IMR-90 (cell line): ENCODE measurements around the gene CCND1. TPM values are rescaled to one million over a fixed set of nuclear protein-coding genes. Genes with fewer than 3 reads are reported as not detected.

ENCODE experiments used
- ATAC-seq: fragments of 200-7000 bp; cut with Tn5 transposase; 2 replicates; pipeline ENCODE4 v1.9.1; 2020; ENCODE audit warnings: low read depth, mild to moderate bottlenecking, moderate library complexity
- BruUV-seq: library from RNA; stranded (reverse); fragments of 400-500 nt; replicated peaks from 2 replicates; lab custom pipeline; 2021; lab: Mats Ljungman, UMichigan
- CTCF ChIA-PET: fragments of 300-600 bp; formaldehyde crosslinking; extraction: SDS; loops from one replicate; lab custom pipeline; 2021; ENCODE audit warnings: antibody characterized with exemption; lab: Yijun Ruan, JAX
- POLR2A ChIA-PET: fragments of 300-600 bp; sonication (Branson Sonifier 250); formaldehyde crosslinking; loops from one replicate; lab custom pipeline; 2022; ENCODE audit warnings: antibody characterized with exemption; ENCODE audit not compliant: unreplicated experiment; lab: Charles Lee
- DNase-seq: peaks from one replicate; pipeline ENCODE4 v3.0.0; 2013
- H2AFZ ChIP-seq: replicated peaks from 2 replicates; pipeline ENCODE3; 2013; ENCODE audit warnings: low read length, mild to moderate bottlenecking; ENCODE audit not compliant: poor library complexity
- H2AK5ac ChIP-seq: 2 replicates; pipeline ENCODE4 v1.6.1; 2013; ENCODE audit warnings: low read depth, low read length, inconsistent platforms
- H2AK9ac ChIP-seq: replicated peaks from 2 replicates; pipeline ENCODE3; 2013; ENCODE audit warnings: mild to moderate bottlenecking, low read depth, low read length, moderate library complexity; ENCODE audit not compliant: poor library complexity
- H2BK120ac ChIP-seq: 2 replicates; pipeline ENCODE4 v1.6.1; 2013; ENCODE audit warnings: low read depth, low read length, inconsistent platforms
- H2BK15ac ChIP-seq: 3 replicates; pipeline ENCODE4 v1.6.1; 2013; ENCODE audit warnings: low read depth, low read length, inconsistent platforms
- H2BK20ac ChIP-seq: 2 replicates; pipeline ENCODE4 v1.6.1; 2013; ENCODE audit warnings: low read depth, mild to moderate bottlenecking, inconsistent platforms, low read length, moderate library complexity
- H2BK5ac ChIP-seq: 2 replicates; pipeline ENCODE4 v1.6.1; 2013; ENCODE audit warnings: mild to moderate bottlenecking, low read depth, low read length, inconsistent platforms; ENCODE audit not compliant: poor library complexity, severe bottlenecking
- H3K14ac ChIP-seq: replicated peaks from 2 replicates; pipeline ENCODE4 v1.6.1; 2013; ENCODE audit warnings: low read depth, low read length, inconsistent platforms
- H3K18ac ChIP-seq: 2 replicates; pipeline ENCODE4 v1.6.1; 2013; ENCODE audit warnings: low read depth, low read length, control low read depth
- H3K23ac ChIP-seq: 2 replicates; pipeline ENCODE4 v1.6.1; 2013; ENCODE audit warnings: low read depth, low read length, inconsistent platforms
- H3K27ac ChIP-seq: 2 replicates; pipeline ENCODE4 v1.5.1; 2013; ENCODE audit warnings: mild to moderate bottlenecking, control low read depth, low read length; ENCODE audit not compliant: insufficient read depth
- H3K27me3 ChIP-seq: 2 replicates; pipeline ENCODE4 v1.6.1; 2013; ENCODE audit warnings: low read length; ENCODE audit not compliant: control insufficient read depth, insufficient read depth
- H3K36me3 ChIP-seq: 2 replicates; pipeline ENCODE4 v1.6.1; 2013; ENCODE audit warnings: low read length, mixed read lengths; ENCODE audit not compliant: control insufficient read depth, insufficient read depth
- H3K4ac ChIP-seq: 2 replicates; pipeline ENCODE4 v1.6.1; 2013; ENCODE audit warnings: low read depth, low read length, inconsistent platforms
- H3K4me1 ChIP-seq: 2 replicates; pipeline ENCODE4 v1.6.1; 2013; ENCODE audit warnings: low read length, mixed read lengths; ENCODE audit not compliant: control insufficient read depth, insufficient read depth
- H3K4me2 ChIP-seq: 2 replicates; pipeline ENCODE4 v1.6.1; 2013; ENCODE audit warnings: low read depth, mild to moderate bottlenecking, control low read depth, low read length, moderate library complexity
- H3K4me3 ChIP-seq: 2 replicates; pipeline ENCODE4 v1.5.1; 2013; ENCODE audit warnings: low read depth, mild to moderate bottlenecking, control low read depth, low read length, moderate library complexity; ENCODE audit not compliant: insufficient read depth
- H3K56ac ChIP-seq: 2 replicates; pipeline ENCODE4 v1.6.1; 2013; ENCODE audit warnings: low read length, inconsistent platforms; ENCODE audit not compliant: insufficient read depth; ENCODE audit errors: extremely low read depth
- H3K79me1 ChIP-seq, 2 experiments: 2 replicates each; pipeline ENCODE4 v1.6.1; 2013; ENCODE audit warnings: low read length in 2 of 2, inconsistent platforms in 1 of 2, low read depth in 1 of 2
- H3K9ac ChIP-seq: 2 replicates; pipeline ENCODE4 v1.6.1; 2013; ENCODE audit warnings: low read depth, low read length, control low read depth
- H3K9me1 ChIP-seq: 2 replicates; pipeline ENCODE4 v1.6.1; 2013; ENCODE audit warnings: low read length, inconsistent platforms; ENCODE audit not compliant: insufficient read depth
- H3K9me3 ChIP-seq: 2 replicates; pipeline ENCODE4 v1.6.1; 2013; ENCODE audit warnings: low read length; ENCODE audit not compliant: control insufficient read depth, insufficient read depth
- H4K20me1 ChIP-seq: 2 replicates; pipeline ENCODE4 v1.6.1; 2013; ENCODE audit warnings: low read length, inconsistent platforms; ENCODE audit not compliant: insufficient read depth
- H4K5ac ChIP-seq: 2 replicates; pipeline ENCODE4 v1.6.1; 2013; ENCODE audit warnings: mild to moderate bottlenecking, low read depth, low read length, control low read depth
- H4K8ac ChIP-seq, 2 experiments: 2 replicates each; pipeline ENCODE4 v1.6.1; 2013; ENCODE audit warnings: low read depth in 2 of 2, low read length in 2 of 2, control low read depth in 1 of 2, inconsistent platforms in 1 of 2
- H4K91ac ChIP-seq: 2 replicates; pipeline ENCODE4 v1.6.1; 2013; ENCODE audit warnings: low read depth, low read length, inconsistent platforms; ENCODE audit not compliant: insufficient read depth
- BHLHE40 ChIP-seq: fragments of 150-350 bp; IDR thresholded peaks from 2 replicates; pipeline ENCODE4 v1.6.1; 2016; ENCODE audit warnings: mild to moderate bottlenecking, low read depth, low read length
- CEBPB ChIP-seq: IDR thresholded peaks from 2 replicates; pipeline ENCODE4 v1.6.1; 2012; ENCODE audit warnings: low read depth, low read length, improper control_type of control experiment
- CHD1 ChIP-seq: IDR thresholded peaks from 2 replicates; pipeline ENCODE4 v1.6.1; 2012; ENCODE audit warnings: low read depth, low read length, improper control_type of control experiment
- FOS ChIP-seq: fragments of 150-350 bp; IDR thresholded peaks from 2 replicates; pipeline ENCODE4 v1.6.1; 2016; ENCODE audit warnings: low read depth, low read length
- MAFK ChIP-seq: IDR thresholded peaks from 2 replicates; pipeline ENCODE4 v1.6.1; 2012; ENCODE audit warnings: low read depth, low read length, improper control_type of control experiment
- MAZ ChIP-seq: IDR thresholded peaks from 2 replicates; pipeline ENCODE4 v1.6.1; 2012; ENCODE audit warnings: low read depth, mild to moderate bottlenecking, low read length, improper control_type of control experiment, moderate library complexity, borderline replicate concordance
- MXI1 ChIP-seq: IDR thresholded peaks from 2 replicates; pipeline ENCODE4 v1.6.1; 2012; ENCODE audit warnings: low read depth, mild to moderate bottlenecking, low read length, moderate library complexity, borderline replicate concordance
- NFE2L2 ChIP-seq: fragments of 150-350 bp; IDR thresholded peaks from 2 replicates; pipeline ENCODE4 v1.6.1; 2016; ENCODE audit warnings: low read depth, mild to moderate bottlenecking, low read length
- POLR2A ChIP-seq: IDR thresholded peaks from 2 replicates; pipeline ENCODE4 v1.6.1; 2012; ENCODE audit warnings: mild to moderate bottlenecking, low read depth, low read length
- RAD21 ChIP-seq: IDR thresholded peaks from 2 replicates; pipeline ENCODE4 v1.6.1; 2012; ENCODE audit warnings: low read length, improper control_type of control experiment
- RCOR1 ChIP-seq: IDR thresholded peaks from 2 replicates; pipeline ENCODE4 v1.6.1; 2012; ENCODE audit warnings: mild to moderate bottlenecking, low read length, improper control_type of control experiment; ENCODE audit not compliant: insufficient replicate concordance
- RFX5 ChIP-seq: IDR thresholded peaks from 2 replicates; pipeline ENCODE4 v1.8.0; 2012; ENCODE audit warnings: low read depth, mild to moderate bottlenecking, low read length, moderate library complexity
- SMC3 ChIP-seq: fragments of 150-350 bp; IDR thresholded peaks from 2 replicates; pipeline ENCODE4 v1.6.1; 2016; ENCODE audit warnings: low read depth, mild to moderate bottlenecking, antibody characterized with exemption, low read length, moderate library complexity
- WGBS, 2 experiments: methylation state at CpG; one replicate each; pipeline versions ENCODE4 v1.1.5 to v1.1.7; 2013; ENCODE audit warnings: missing lambda C conversion rate in 2 of 2; ENCODE audit not compliant: insufficient read length in 1 of 2; ENCODE audit errors: extremely low coverage in 2 of 2; 5-methylcytosine and 5-hydroxymethylcytosine counted together
- dilution Hi-C: fragments of 300-500 bp; cut with HindIII; formaldehyde crosslinking; loops from one replicate; pipeline ENCODE4 v1.14.3; 2018; ENCODE audit warnings: low sequenced_read_pairs; ENCODE audit not compliant: unreplicated experiment
- in situ Hi-C: fragments of 300-500 bp; cut with MboI; formaldehyde crosslinking; loops from 3 replicates; pipeline ENCODE4 v1.14.3; 2019; ENCODE audit warnings: low sequenced_read_pairs, inconsistent platforms, mixed read lengths
- intact Hi-C: fragments of 100-400 bp; cut with micrococcal nuclease; formaldehyde crosslinking; loops from 2 replicates; pipeline ENCODE4 v1.10.0; 2022
- polyA plus RNA-seq, 3 experiments: library from polyadenylated mRNA; depleted of rRNA; stranded (reverse); fragments of >200 nt; gene quantifications; 2 replicates each; pipeline ENCODE4 v1.2.3, GENCODE V29; 2012; ENCODE audit warnings: low replicate concordance in 1 of 3
- total RNA-seq: library from RNA; depleted of rRNA; stranded (reverse); fragments of >200 nt; gene quantifications from 2 replicates; pipeline ENCODE4 v1.2.3, GENCODE V29; 2012
- TF ChIP-seq, protein P1 (sequence below): fragments of 150-350 bp; IDR thresholded peaks from 2 replicates; pipeline ENCODE4 v1.6.1; 2016; ENCODE audit warnings: low read depth, mild to moderate bottlenecking, low read length, moderate library complexity, borderline replicate concordance
- TF ChIP-seq, protein P2 (sequence below): fragments of 150-350 bp; IDR thresholded peaks from 2 replicates; pipeline ENCODE4 v1.6.1; 2017; ENCODE audit warnings: mild to moderate bottlenecking, antibody characterized with exemption, low read length, low read depth
- TF ChIP-seq, protein P3 (sequence below): conservative IDR thresholded peaks from 2 replicates; pipeline ENCODE4 v1.5.1; 2012; ENCODE audit warnings: mild to moderate bottlenecking, low read depth, low read length, improper control_type of control experiment

The CCND1 gene
- total and polyA plus RNA-seq, 2 of the 4 experiments (the other 2 are of a cell fraction) = 481 to 748 TPM

DNA sequence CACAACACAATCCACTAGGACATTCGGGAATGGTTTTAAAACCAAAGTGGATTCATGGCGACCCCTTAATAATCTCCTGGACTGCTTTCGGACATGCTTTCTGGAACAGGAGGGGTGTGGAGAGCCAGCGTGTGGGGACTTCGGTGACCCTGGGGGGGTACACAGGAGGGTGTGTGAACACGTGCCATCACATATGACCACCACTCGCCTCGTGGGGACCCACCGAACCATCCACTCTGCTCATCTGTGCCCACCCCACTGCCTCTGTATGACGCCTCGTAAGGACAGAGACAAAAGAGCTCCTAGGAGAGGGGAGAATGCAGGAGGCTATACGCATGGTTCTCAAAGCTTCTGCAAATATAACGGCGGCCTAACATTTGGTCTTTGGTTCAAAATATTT, 25.3 kb downstream of the CCND1 start:
- Histone ChIP-seq H3K18ac (no peak overlapping the region), H3K23ac (no peak overlapping the region), H3K9me1 (no peaks in the 10 kb centered on the region), H3K4me3 (no peak overlapping the region), H3K27me3 (no peaks in the 10 kb centered on the region), H2AFZ (no peak overlapping the region), H2BK120ac (no peak overlapping the region), H3K9me3 (no peaks in the 10 kb centered on the region), H3K4me1 (peaks cover 2% of the 10 kb centered on the region; the same call in 1 of the 2 replicates), H3K4me2 (no peak overlapping the region), H2AK9ac (no peak overlapping the region), H4K8ac (no peak overlapping the region), H4K20me1 (peaks cover 8% of the 10 kb centered on the region), H4K91ac (no peak overlapping the region), H2BK5ac (no peak overlapping the region), H3K79me1 (peaks cover 20 to 54% of the 10 kb centered on the region in 2 experiments), H3K27ac (no peak overlapping the region), H2BK15ac (no peak overlapping the region), H4K5ac (no peak overlapping the region), H2AK5ac (no peak overlapping the region), H3K4ac (no peak overlapping the region), H3K56ac (no peak overlapping the region), H3K36me3 (peaks cover 42% of the 10 kb centered on the region), H3K14ac (no peak overlapping the region), H3K9ac (no peak overlapping the region), H2BK20ac (no peak overlapping the region)
- dilution Hi-C loops (no loop called here), intact Hi-C loops (no loop called here), in situ Hi-C loops (loop anchor here (25.0 kb wide), 2 partner anchors 729 to 1054 kb away; no protein-coding TSS in a partner anchor)
- TF ChIP-seq, protein P1, sequence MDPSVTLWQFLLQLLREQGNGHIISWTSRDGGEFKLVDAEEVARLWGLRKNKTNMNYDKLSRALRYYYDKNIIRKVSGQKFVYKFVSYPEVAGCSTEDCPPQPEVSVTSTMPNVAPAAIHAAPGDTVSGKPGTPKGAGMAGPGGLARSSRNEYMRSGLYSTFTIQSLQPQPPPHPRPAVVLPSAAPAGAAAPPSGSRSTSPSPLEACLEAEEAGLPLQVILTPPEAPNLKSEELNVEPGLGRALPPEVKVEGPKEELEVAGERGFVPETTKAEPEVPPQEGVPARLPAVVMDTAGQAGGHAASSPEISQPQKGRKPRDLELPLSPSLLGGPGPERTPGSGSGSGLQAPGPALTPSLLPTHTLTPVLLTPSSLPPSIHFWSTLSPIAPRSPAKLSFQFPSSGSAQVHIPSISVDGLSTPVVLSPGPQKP = no peak
- TF ChIP-seq RAD21 = no peak
- no peak for TF ChIP-seq POLR2A
- no peak for TF ChIP-seq MAFK
- TF ChIP-seq, protein P2, sequence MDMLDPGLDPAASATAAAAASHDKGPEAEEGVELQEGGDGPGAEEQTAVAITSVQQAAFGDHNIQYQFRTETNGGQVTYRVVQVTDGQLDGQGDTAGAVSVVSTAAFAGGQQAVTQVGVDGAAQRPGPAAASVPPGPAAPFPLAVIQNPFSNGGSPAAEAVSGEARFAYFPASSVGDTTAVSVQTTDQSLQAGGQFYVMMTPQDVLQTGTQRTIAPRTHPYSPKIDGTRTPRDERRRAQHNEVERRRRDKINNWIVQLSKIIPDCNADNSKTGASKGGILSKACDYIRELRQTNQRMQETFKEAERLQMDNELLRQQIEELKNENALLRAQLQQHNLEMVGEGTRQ = no peak
- TF ChIP-seq MAZ = no peak
- no peak for TF ChIP-seq SMC3
- TF ChIP-seq CHD1 = no peak
- TF ChIP-seq, protein P3, sequence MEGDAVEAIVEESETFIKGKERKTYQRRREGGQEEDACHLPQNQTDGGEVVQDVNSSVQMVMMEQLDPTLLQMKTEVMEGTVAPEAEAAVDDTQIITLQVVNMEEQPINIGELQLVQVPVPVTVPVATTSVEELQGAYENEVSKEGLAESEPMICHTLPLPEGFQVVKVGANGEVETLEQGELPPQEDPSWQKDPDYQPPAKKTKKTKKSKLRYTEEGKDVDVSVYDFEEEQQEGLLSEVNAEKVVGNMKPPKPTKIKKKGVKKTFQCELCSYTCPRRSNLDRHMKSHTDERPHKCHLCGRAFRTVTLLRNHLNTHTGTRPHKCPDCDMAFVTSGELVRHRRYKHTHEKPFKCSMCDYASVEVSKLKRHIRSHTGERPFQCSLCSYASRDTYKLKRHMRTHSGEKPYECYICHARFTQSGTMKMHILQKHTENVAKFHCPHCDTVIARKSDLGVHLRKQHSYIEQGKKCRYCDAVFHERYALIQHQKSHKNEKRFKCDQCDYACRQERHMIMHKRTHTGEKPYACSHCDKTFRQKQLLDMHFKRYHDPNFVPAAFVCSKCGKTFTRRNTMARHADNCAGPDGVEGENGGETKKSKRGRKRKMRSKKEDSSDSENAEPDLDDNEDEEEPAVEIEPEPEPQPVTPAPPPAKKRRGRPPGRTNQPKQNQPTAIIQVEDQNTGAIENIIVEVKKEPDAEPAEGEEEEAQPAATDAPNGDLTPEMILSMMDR = no peak
- TF ChIP-seq FOS = no peak
- no peak for TF ChIP-seq MXI1
- TF ChIP-seq NFE2L2 = no peak
- no peak for TF ChIP-seq BHLHE40
- TF ChIP-seq RCOR1 = no peak
- no peak for TF ChIP-seq RFX5
- TF ChIP-seq CEBPB = no peak
- POLR2A ChIA-PET = no interaction called here
- BruUV-seq = no TSS peak
- no peak for ATAC-seq
- CTCF ChIA-PET = no interaction called here
- no peak for DNase-seq
- no CpG with 5 or more reads among the region's 14 CpGs for WGBS, 2 experiments
